ENCODE measurements around the gene PRSS35. TPM values are rescaled to one million over a fixed set of nuclear protein-coding genes. Genes with fewer than 3 reads are reported as not detected.

The PRSS35 gene
- total and polyA plus RNA-seq, 2 of the 8 experiments (the other 6 are each of a cell fraction or from before 2014, with no cell fraction given): 1.3 to 2.9 TPM

- no peak for TF ChIP-seq RFX5 (IDR thresholded peaks at IDR 0.05; ENCODE audit: borderline replicate concordance, low read depth, low read length)
- no peak for TF ChIP-seq NANOG (IDR thresholded peaks at IDR 0.05; ENCODE audit: insufficient read depth, low read depth, low read length, poor library complexity, severe bottlenecking)
- no peak for TF ChIP-seq KDM1A (IDR thresholded peaks at IDR 0.05; ENCODE audit: borderline replicate concordance, low read length)
- no peak for TF ChIP-seq TCF12 (IDR thresholded peaks at IDR 0.05; ENCODE audit: low read depth, low read length)
- TF ChIP-seq CBX5 (IDR thresholded peaks at IDR 0.05; ENCODE audit: low read depth, low read length): no peak
- TF ChIP-seq CHD7 (IDR thresholded peaks at IDR 0.05; ENCODE audit: insufficient replicate concordance, low read length): no peak
- no peak for TF ChIP-seq POLR2AphosphoS5 (IDR thresholded peaks at IDR 0.05; ENCODE audit: low read depth, low read length)
Observed at GRCh38 chr6:83546636-83547035, 34.3 kb downstream of the PRSS35 start (continued).
